K562 (cell line): ENCODE results near the gene FNDC4. TPM values are rescaled to one million over a fixed set of nuclear protein-coding genes. Genes with fewer than 3 reads are reported as not detected.
A peak's percentile ranks its signal among the peaks of the same experiment; 100 is the strongest.

Source experiments
- ATAC-seq: fragments of 200-7000 bp; cut with Tn5 transposase; 3 replicates; pipeline ENCODE4 v1.9.1; 2020; ENCODE audit warnings: moderate library complexity
- BruUV-seq: library from RNA; stranded (reverse); fragments of 400-500 nt; replicated peaks from 2 replicates; lab custom pipeline; 2021; lab: Mats Ljungman, UMichigan
- CTCF ChIA-PET: fragments of 300-600 bp; formaldehyde crosslinking; extraction: SDS; loops from one replicate; lab custom pipeline; 2021; ENCODE audit warnings: low intra/inter-chr PET ratio; lab: Yijun Ruan, JAX
- POLR2A ChIA-PET: fragments of 300-600, 350-650 bp; sonication (Branson Sonifier 250); formaldehyde crosslinking; extraction: SDS; loops from one replicate; lab custom pipeline; 2021; ENCODE audit warnings: antibody characterized with exemption, inconsistent platforms; lab: Yijun Ruan, JAX
- DNase-seq, 4 experiments: peaks; one replicate each; pipeline versions ENCODE4 v3.0.0 to v3.0.0-alpha.2; 2011 to 2018; ENCODE audit warnings: low spot score in 3 of 4, mixed read lengths in 3 of 4; ENCODE audit errors: extremely low read depth in 1 of 4
- FAIRE-seq: peaks from 2 replicates; lab custom pipeline; 2011; peaks lifted over from hg19 to GRCh38; lab: Jason Lieb, UNC
- H2AFZ ChIP-seq: 2 replicates; pipeline ENCODE4 v1.6.0; 2011; ENCODE audit warnings: low read depth, low read length, control low read depth, inconsistent platforms
- H3K27ac ChIP-seq: fragments of 200-600 bp; 3 replicates; pipeline ENCODE4 v1.8.0; 2011; ENCODE audit warnings: low read depth, mild to moderate bottlenecking, control low read depth, inconsistent platforms, low read length, moderate library complexity, mixed read lengths; ENCODE audit errors: extremely low read depth
- H3K27me3 ChIP-seq, 2 experiments: fragments of 300-600 bp in 1 of 2; 2 replicates in 1 of 2; 3 replicates in 1 of 2; pipeline versions ENCODE4 v1.6.0 to v1.8.0; 2011; ENCODE audit warnings: inconsistent platforms in 2 of 2, low read length in 2 of 2, mild to moderate bottlenecking in 1 of 2, mixed read lengths in 1 of 2, moderate library complexity in 1 of 2; ENCODE audit not compliant: control insufficient read depth in 2 of 2, insufficient read depth in 2 of 2
- H3K36me3 ChIP-seq: fragments of 300-600 bp; 3 replicates; pipeline ENCODE4 v1.8.0; 2011; ENCODE audit warnings: mild to moderate bottlenecking, low read length, inconsistent platforms; ENCODE audit not compliant: control insufficient read depth, insufficient read depth
- H3K4me1 ChIP-seq, 2 experiments: fragments of 200-600 bp in 1 of 2; replicated peaks in 1 of 2; 2 replicates in 1 of 2; 3 replicates in 1 of 2; pipeline versions ENCODE4 v1.5.1 to v1.8.0; 2011; ENCODE audit warnings: inconsistent platforms in 2 of 2, low read length in 2 of 2, mild to moderate bottlenecking in 1 of 2, mixed read lengths in 1 of 2, moderate library complexity in 1 of 2; ENCODE audit not compliant: control insufficient read depth in 2 of 2, insufficient read depth in 2 of 2
- H3K4me2 ChIP-seq: 2 replicates; pipeline ENCODE4 v1.6.1; 2011; ENCODE audit warnings: low read length, control low read depth, inconsistent platforms, mixed read lengths; ENCODE audit not compliant: insufficient read depth
- H3K4me3 ChIP-seq: fragments of 200-600 bp; sonication (generic), shearing (Covaris generic); 2 replicates; pipeline ENCODE4 v1.5.1; 2016; ENCODE audit warnings: control low read depth, inconsistent platforms
- H3K79me2 ChIP-seq: fragments of 200-600 bp; 3 replicates; pipeline ENCODE4 v1.8.0; 2011; ENCODE audit warnings: low read length, inconsistent platforms; ENCODE audit not compliant: control insufficient read depth, insufficient read depth
- H3K9ac ChIP-seq, 2 experiments: 2 replicates each; pipeline versions ENCODE4 v1.6.0 to v1.6.1; 2011; ENCODE audit warnings: low read depth in 2 of 2, low read length in 2 of 2, control low read depth in 1 of 2, inconsistent platforms in 1 of 2, mild to moderate bottlenecking in 1 of 2, mixed read lengths in 1 of 2; ENCODE audit not compliant: insufficient read depth in 1 of 2
- H3K9me1 ChIP-seq: one replicate; pipeline ENCODE4 v1.6.0; 2011; ENCODE audit warnings: inconsistent platforms, mild to moderate bottlenecking, low read length, moderate library complexity; ENCODE audit not compliant: control insufficient read depth, insufficient read depth
- H3K9me3 ChIP-seq: replicated peaks from 2 replicates; pipeline ENCODE4 v1.5.1; 2011; ENCODE audit warnings: low read depth, low read length, inconsistent platforms; ENCODE audit not compliant: control insufficient read depth, insufficient read depth
- H4K20me1 ChIP-seq: replicated peaks from 2 replicates; pipeline ENCODE4 v1.6.1; 2011; ENCODE audit warnings: low read length, inconsistent platforms, mixed read lengths; ENCODE audit not compliant: control insufficient read depth, insufficient read depth
- ETV1 ChIP-seq: fragments of 450-650 bp; conservative IDR thresholded peaks from 2 replicates; pipeline ENCODE4 v1.6.1; 2016; ENCODE audit warnings: missing genetic modification characterization, control low read depth, low read depth, missing compliant biosample characterization
- MEIS2 ChIP-seq: fragments of 450-650 bp; IDR thresholded peaks from 2 replicates; pipeline ENCODE4 v1.6.1; 2014; ENCODE audit warnings: mild to moderate bottlenecking; ENCODE audit not compliant: partially characterized antibody
- PCBP2 ChIP-seq: fragments of 200-400 bp; formaldehyde crosslinking; IDR thresholded peaks from 2 replicates; pipeline ENCODE4 v1.6.1; 2018; ENCODE audit warnings: low read length, low read depth, mild to moderate bottlenecking, moderate library complexity; ENCODE audit not compliant: poor library complexity, severe bottlenecking
- TCF7L2 ChIP-seq: fragments of 150-350 bp; IDR thresholded peaks from 2 replicates; pipeline ENCODE4 v1.6.1; 2016; ENCODE audit warnings: low read depth, mild to moderate bottlenecking, low read length, moderate library complexity
- TEAD2 ChIP-seq: fragments of 450-650 bp; IDR thresholded peaks from 2 replicates; pipeline ENCODE4 v1.6.1; 2016; ENCODE audit warnings: missing genetic modification characterization, control low read depth, missing compliant biosample characterization
- ZNF316 ChIP-seq: fragments of 450-650 bp; IDR thresholded peaks from 2 replicates; pipeline ENCODE4 v1.6.1; 2016
- WGBS: fragments of 100-300 bp; shearing (Covaris generic); methylation state at CpG from one replicate; pipeline ENCODE4 v1.1.6; 2016; ENCODE audit warnings: low coverage, mixed read lengths; ENCODE audit not compliant: insufficient coverage; ENCODE audit errors: missing lambda C conversion rate; 5-methylcytosine and 5-hydroxymethylcytosine counted together
- in situ Hi-C: fragments of 300-500 bp; cut with MboI; formaldehyde crosslinking; loops from 4 replicates; pipeline ENCODE4 v1.15.0; 2018; ENCODE audit warnings: inconsistent platforms, mixed read lengths
- intact Hi-C: fragments of 100-400 bp; cut with micrococcal nuclease; formaldehyde crosslinking; loops from 2 replicates; pipeline ENCODE4 v1.14.2; 2022
- polyA plus RNA-seq, 8 experiments: library from polyadenylated mRNA; depleted of rRNA in 4 of 8; stranded (reverse) in 5 of 8; unstranded in 3 of 8; fragments of >200 nt; fragmentation: Nextera tagmentation in 2 of 8; fragmentation: Illumina TruSeq in 1 of 8; extraction: Ambion mirVana in 2 of 8; extraction: Trizol in 1 of 8; gene quantifications; 2 replicates each; pipeline versions ENCODE4 v1.2.1 to v1.2.3, GENCODE V29; 2011 to 2014; ENCODE audit warnings: inconsistent platforms in 1 of 8, missing spikeins in 1 of 8
- total RNA-seq, 7 experiments: library from RNA; depleted of rRNA in 6 of 7; stranded (reverse); fragments of >200 nt in 6 of 7; fragmentation: Illumina TruSeq in 2 of 7; extraction: Trizol in 2 of 7; gene quantifications; 2 replicates each; pipeline versions ENCODE4 v1.2.1 to v1.2.3, GENCODE V29; 2011 to 2021; ENCODE audit warnings: low replicate concordance in 1 of 7
- TF ChIP-seq, protein P1 (sequence below): fragments of 450-650 bp; IDR thresholded peaks from 2 replicates; pipeline ENCODE4 v1.6.1; 2017; ENCODE audit warnings: antibody characterized with exemption, mild to moderate bottlenecking
- TF ChIP-seq, protein P2 (sequence below): fragments of 250-450 bp; sonication (Bioruptor Pico); IDR thresholded peaks from 2 replicates; pipeline ENCODE4 v1.4.0; 2020; ENCODE audit warnings: borderline replicate concordance
- TF ChIP-seq, protein P3 (sequence below): fragments of 450-650 bp; IDR thresholded peaks from 2 replicates; pipeline ENCODE4 v1.6.1; 2018; ENCODE audit not compliant: partially characterized antibody

The FNDC4 gene
- total and polyA plus RNA-seq, 9 of the 15 experiments (the other 6 are each of a cell fraction or from before 2014, with no cell fraction given): 0.28 to 4.9 (median 2.3) TPM

- no peaks in the 10 kb centered on the region for H3K79me2 ChIP-seq
- 37% methylated on average over 5 of the region's 5 CpGs for WGBS
- peak overlapping the region; percentile 87 for H2AFZ ChIP-seq
- H3K4me2 ChIP-seq: no peak overlapping the region
- intact Hi-C loops: no loop called here
- no peaks in the 10 kb centered on the region for H3K9me1 ChIP-seq
- POLR2A ChIA-PET: interaction anchor here (0.5 to 1.0 kb wide), 3 partner anchors 8 to 526 kb away, joined by 3 to 6 read pairs (median 3); a partner anchor contains a TSS
- ATAC-seq (peak; percentile 48), DNase-seq (no peak), FAIRE-seq (peak; percentile 65)
- BruUV-seq: no TSS peak
- peak overlapping the region; percentile 34; the same call in 2 of the 3 replicates for H3K27ac ChIP-seq
- H3K4me3 ChIP-seq: no peak overlapping the region
- H3K9ac ChIP-seq: peak overlapping the region; percentile 10 to 68; a peak in 2 of 4 replicates
- TF ChIP-seq ETV1: peak; percentile 53; the same call in 1 of the 2 replicates
- TF ChIP-seq, protein P1, sequence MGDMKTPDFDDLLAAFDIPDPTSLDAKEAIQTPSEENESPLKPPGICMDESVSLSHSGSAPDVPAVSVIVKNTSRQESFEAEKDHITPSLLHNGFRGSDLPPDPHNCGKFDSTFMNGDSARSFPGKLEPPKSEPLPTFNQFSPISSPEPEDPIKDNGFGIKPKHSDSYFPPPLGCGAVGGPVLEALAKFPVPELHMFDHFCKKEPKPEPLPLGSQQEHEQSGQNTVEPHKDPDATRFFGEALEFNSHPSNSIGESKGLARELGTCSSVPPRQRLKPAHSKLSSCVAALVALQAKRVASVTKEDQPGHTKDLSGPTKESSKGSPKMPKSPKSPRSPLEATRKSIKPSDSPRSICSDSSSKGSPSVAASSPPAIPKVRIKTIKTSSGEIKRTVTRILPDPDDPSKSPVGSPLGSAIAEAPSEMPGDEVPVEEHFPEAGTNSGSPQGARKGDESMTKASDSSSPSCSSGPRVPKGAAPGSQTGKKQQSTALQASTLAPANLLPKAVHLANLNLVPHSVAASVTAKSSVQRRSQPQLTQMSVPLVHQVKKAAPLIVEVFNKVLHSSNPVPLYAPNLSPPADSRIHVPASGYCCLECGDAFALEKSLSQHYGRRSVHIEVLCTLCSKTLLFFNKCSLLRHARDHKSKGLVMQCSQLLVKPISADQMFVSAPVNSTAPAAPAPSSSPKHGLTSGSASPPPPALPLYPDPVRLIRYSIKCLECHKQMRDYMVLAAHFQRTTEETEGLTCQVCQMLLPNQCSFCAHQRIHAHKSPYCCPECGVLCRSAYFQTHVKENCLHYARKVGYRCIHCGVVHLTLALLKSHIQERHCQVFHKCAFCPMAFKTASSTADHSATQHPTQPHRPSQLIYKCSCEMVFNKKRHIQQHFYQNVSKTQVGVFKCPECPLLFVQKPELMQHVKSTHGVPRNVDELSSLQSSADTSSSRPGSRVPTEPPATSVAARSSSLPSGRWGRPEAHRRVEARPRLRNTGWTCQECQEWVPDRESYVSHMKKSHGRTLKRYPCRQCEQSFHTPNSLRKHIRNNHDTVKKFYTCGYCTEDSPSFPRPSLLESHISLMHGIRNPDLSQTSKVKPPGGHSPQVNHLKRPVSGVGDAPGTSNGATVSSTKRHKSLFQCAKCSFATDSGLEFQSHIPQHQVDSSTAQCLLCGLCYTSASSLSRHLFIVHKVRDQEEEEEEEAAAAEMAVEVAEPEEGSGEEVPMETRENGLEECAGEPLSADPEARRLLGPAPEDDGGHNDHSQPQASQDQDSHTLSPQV: 0 out of 2 replicates have a peak, but pooled peaks have one; percentile 21
- 0 out of 2 replicates have a peak, but pooled peaks have one; percentile 3 for TF ChIP-seq ZNF316
- no peak for TF ChIP-seq TCF7L2
- peak; percentile 21 for TF ChIP-seq MEIS2
- TF ChIP-seq, protein P2, sequence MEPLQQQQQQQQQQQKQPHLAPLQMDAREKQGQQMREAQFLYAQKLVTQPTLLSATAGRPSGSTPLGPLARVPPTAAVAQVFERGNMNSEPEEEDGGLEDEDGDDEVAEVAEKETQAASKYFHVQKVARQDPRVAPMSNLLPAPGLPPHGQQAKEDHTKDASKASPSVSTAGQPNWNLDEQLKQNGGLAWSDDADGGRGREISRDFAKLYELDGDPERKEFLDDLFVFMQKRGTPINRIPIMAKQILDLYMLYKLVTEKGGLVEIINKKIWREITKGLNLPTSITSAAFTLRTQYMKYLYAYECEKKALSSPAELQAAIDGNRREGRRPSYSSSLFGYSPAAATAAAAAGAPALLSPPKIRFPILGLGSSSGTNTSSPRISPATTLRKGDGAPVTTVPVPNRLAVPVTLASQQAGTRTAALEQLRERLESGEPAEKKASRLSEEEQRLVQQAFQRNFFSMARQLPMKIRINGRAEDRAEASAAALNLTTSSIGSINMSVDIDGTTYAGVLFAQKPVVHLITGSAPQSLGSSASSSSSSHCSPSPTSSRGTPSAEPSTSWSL (CRISPR knock-in tag): no peak
- no peak for TF ChIP-seq TEAD2
- TF ChIP-seq PCBP2: no peak
- TF ChIP-seq, protein P3, sequence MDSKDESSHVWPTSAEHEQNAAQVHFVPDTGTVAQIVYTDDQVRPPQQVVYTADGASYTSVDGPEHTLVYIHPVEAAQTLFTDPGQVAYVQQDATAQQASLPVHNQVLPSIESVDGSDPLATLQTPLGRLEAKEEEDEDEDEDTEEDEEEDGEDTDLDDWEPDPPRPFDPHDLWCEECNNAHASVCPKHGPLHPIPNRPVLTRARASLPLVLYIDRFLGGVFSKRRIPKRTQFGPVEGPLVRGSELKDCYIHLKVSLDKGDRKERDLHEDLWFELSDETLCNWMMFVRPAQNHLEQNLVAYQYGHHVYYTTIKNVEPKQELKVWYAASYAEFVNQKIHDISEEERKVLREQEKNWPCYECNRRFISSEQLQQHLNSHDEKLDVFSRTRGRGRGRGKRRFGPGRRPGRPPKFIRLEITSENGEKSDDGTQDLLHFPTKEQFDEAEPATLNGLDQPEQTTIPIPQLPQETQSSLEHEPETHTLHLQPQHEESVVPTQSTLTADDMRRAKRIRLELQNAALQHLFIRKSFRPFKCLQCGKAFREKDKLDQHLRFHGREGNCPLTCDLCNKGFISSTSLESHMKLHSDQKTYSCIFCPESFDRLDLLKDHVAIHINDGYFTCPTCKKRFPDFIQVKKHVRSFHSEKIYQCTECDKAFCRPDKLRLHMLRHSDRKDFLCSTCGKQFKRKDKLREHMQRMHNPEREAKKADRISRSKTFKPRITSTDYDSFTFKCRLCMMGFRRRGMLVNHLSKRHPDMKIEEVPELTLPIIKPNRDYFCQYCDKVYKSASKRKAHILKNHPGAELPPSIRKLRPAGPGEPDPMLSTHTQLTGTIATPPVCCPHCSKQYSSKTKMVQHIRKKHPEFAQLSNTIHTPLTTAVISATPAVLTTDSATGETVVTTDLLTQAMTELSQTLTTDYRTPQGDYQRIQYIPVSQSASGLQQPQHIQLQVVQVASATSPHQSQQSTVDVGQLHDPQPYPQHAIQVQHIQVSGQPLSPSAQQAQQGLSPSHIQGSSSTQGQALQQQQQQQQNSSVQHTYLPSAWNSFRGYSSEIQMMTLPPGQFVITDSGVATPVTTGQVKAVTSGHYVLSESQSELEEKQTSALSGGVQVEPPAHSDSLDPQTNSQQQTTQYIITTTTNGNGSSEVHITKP: peak; percentile 52
- no peaks in the 10 kb centered on the region for H3K36me3 ChIP-seq
- in situ Hi-C loops: no loop called here
- no peaks in the 10 kb centered on the region for H4K20me1 ChIP-seq
- peaks cover 4 to 5% of the 10 kb centered on the region in 2 experiments; a peak in 3 of 5 replicates for H3K4me1 ChIP-seq
- CTCF ChIA-PET: no interaction called here
- no peaks in the 10 kb centered on the region for H3K27me3 ChIP-seq
- no peaks in the 10 kb centered on the region for H3K9me3 ChIP-seq
Measured at GRCh38 chr2:27518113-27518781, 23.2 kb upstream of the FNDC4 start.
